PFSK-1 (cell line): Measurements from ENCODE around the gene AFAP1L1.

Source experiments
- POLR2AphosphoS5 ChIP-seq: IDR thresholded peaks from 2 replicates; pipeline ENCODE4 v1.6.1; 2012; ENCODE audit warnings: low read depth, mild to moderate bottlenecking, control low read depth, low read length, moderate library complexity
- TAF1 ChIP-seq: IDR thresholded peaks from 2 replicates; pipeline ENCODE4 v1.6.1; 2012; ENCODE audit warnings: low read length, control low read depth, borderline replicate concordance; ENCODE audit not compliant: insufficient read depth

- no peak for TF ChIP-seq TAF1
- TF ChIP-seq POLR2AphosphoS5 = no peak
Measured at GRCh38 chr5:149313151-149313841, 41.6 kb downstream of the AFAP1L1 start.
